K562 (cell line): Measurements from ENCODE around the gene MDM4. TPM values are rescaled to one million over a fixed set of nuclear protein-coding genes. Genes with fewer than 3 reads are reported as not detected.
A peak's percentile ranks its signal among the peaks of the same experiment; 100 is the strongest.

ENCODE experiments used
- ARID1B ChIP-seq: fragments of 450-650 bp; IDR thresholded peaks from 2 replicates; pipeline ENCODE4 v1.6.1; 2016; ENCODE audit warnings: antibody characterized with exemption, mild to moderate bottlenecking, inconsistent platforms
- BACH1 ChIP-seq: fragments of 200-800 bp; sonication (Bioruptor generic); IDR thresholded peaks from 2 replicates; pipeline ENCODE4 v1.6.1; 2016; ENCODE audit warnings: missing genetic modification characterization, missing compliant biosample characterization
- CBFA2T2 ChIP-seq: fragments of 450-650 bp; conservative IDR thresholded peaks from 2 replicates; pipeline ENCODE4 v1.6.1; 2017; ENCODE audit warnings: mild to moderate bottlenecking
- CGGBP1 ChIP-seq: fragments of 250-450 bp; sonication (Bioruptor Pico); IDR thresholded peaks from 2 replicates; pipeline ENCODE4 v1.9.0; 2021; ENCODE audit warnings: mild to moderate bottlenecking
- DLX4 ChIP-seq: fragments of 250-450 bp; sonication (Bioruptor Pico); IDR thresholded peaks from 2 replicates; pipeline ENCODE4 v1.6.1; 2021; ENCODE audit warnings: mild to moderate bottlenecking
- HMG20A ChIP-seq: fragments of 450-650 bp; formaldehyde crosslinking; conservative IDR thresholded peaks from 2 replicates; pipeline ENCODE4 v1.4.0; 2020; ENCODE audit warnings: mild to moderate bottlenecking, mixed read lengths
- JUND ChIP-seq, 2 experiments: IDR thresholded peaks; 2 replicates in 1 of 2; 3 replicates in 1 of 2; pipeline ENCODE4 v1.6.1; 2011; ENCODE audit warnings: borderline replicate concordance in 2 of 2, low read depth in 2 of 2, low read length in 2 of 2, improper control_type of control experiment in 1 of 2, missing biosample characterization in 1 of 2, missing genetic modification characterization in 1 of 2, missing genetic modification reagents in 1 of 2
- MXI1 ChIP-seq: IDR thresholded peaks from 2 replicates; pipeline ENCODE4 v1.6.1; 2011; ENCODE audit warnings: low read depth, mild to moderate bottlenecking, improper control_type of control experiment, low read length
- PHF20 ChIP-seq: fragments of 450-650 bp; IDR thresholded peaks from 2 replicates; pipeline ENCODE4 v1.6.1; 2018; ENCODE audit not compliant: partially characterized antibody
- REST ChIP-seq, 2 experiments: fragments of 450-650 bp; formaldehyde crosslinking in 1 of 2; IDR thresholded peaks; 2 replicates each; pipeline versions ENCODE4 v1.4.0 to v1.6.1; 2014 to 2020; ENCODE audit warnings: mild to moderate bottlenecking in 2 of 2, borderline replicate concordance in 1 of 2, low read depth in 1 of 2
- TEAD4 ChIP-seq, 2 experiments: sonication (generic) in 1 of 2; formaldehyde crosslinking in 1 of 2; IDR thresholded peaks; 2 replicates each; pipeline versions ENCODE4 v1.6.1 to v1.8.0; 2012 to 2022; ENCODE audit warnings: borderline replicate concordance in 1 of 2, inconsistent platforms in 1 of 2, low read length in 1 of 2, mild to moderate bottlenecking in 1 of 2, missing genetic modification reagents in 1 of 2
- TGIF2 ChIP-seq: sonication (generic); formaldehyde crosslinking; IDR thresholded peaks from 2 replicates; pipeline ENCODE4 v1.8.1; 2022; ENCODE audit warnings: mild to moderate bottlenecking, missing genetic modification reagents, moderate library complexity
- ZFP91 ChIP-seq: sonication (generic); formaldehyde crosslinking; IDR thresholded peaks from 2 replicates; pipeline ENCODE4 v1.8.0; 2022; ENCODE audit warnings: mild to moderate bottlenecking, missing genetic modification reagents
- ZNF583 ChIP-seq: fragments of 250-450 bp; sonication (Bioruptor Pico); IDR thresholded peaks from 2 replicates; pipeline ENCODE4 v1.4.0; 2020
- ZNF766 ChIP-seq: fragments of 200-800 bp; sonication (Bioruptor generic); conservative IDR thresholded peaks from 2 replicates; pipeline ENCODE4 v1.6.1; 2016; ENCODE audit warnings: missing genetic modification characterization, missing compliant biosample characterization
- polyA plus RNA-seq, 8 experiments: library from polyadenylated mRNA; depleted of rRNA in 4 of 8; stranded (reverse) in 5 of 8; unstranded in 3 of 8; fragments of >200 nt; fragmentation: Nextera tagmentation in 2 of 8; fragmentation: Illumina TruSeq in 1 of 8; extraction: Ambion mirVana in 2 of 8; extraction: Trizol in 1 of 8; gene quantifications; 2 replicates each; pipeline versions ENCODE4 v1.2.1 to v1.2.3, GENCODE V29; 2011 to 2014; ENCODE audit warnings: inconsistent platforms in 1 of 8, missing spikeins in 1 of 8
- total RNA-seq, 7 experiments: library from RNA; depleted of rRNA in 6 of 7; stranded (reverse); fragments of >200 nt in 6 of 7; fragmentation: Illumina TruSeq in 2 of 7; extraction: Trizol in 2 of 7; gene quantifications; 2 replicates each; pipeline versions ENCODE4 v1.2.1 to v1.2.3, GENCODE V29; 2011 to 2021; ENCODE audit warnings: low replicate concordance in 1 of 7

The MDM4 gene
- total and polyA plus RNA-seq, 9 of the 15 experiments (the other 6 are each of a cell fraction or from before 2014, with no cell fraction given) = 3.3 to 61.7 (median 21.2) TPM

- peak; percentile 12; the same call in 1 of the 2 replicates for TF ChIP-seq JUND (IDR thresholded peaks at IDR 0.05; ENCODE audit: borderline replicate concordance, low read depth, low read length)
- TF ChIP-seq JUND (tag; IDR thresholded peaks at IDR 0.05; ENCODE audit: borderline replicate concordance, low read depth, low read length) = no peak
- no peak for TF ChIP-seq BACH1 (tag)
- peak; percentile 71; the same call in 1 of the 2 replicates for TF ChIP-seq CBFA2T2
- 0 out of 2 replicates have a peak, but pooled peaks have one; percentile 57 for TF ChIP-seq MXI1
- no peak for TF ChIP-seq CGGBP1 (CRISPR knock-in tag)
- TF ChIP-seq PHF20 = no peak
- TF ChIP-seq ARID1B = peak; percentile 55; the same call in 1 of the 2 replicates
- TF ChIP-seq DLX4 (CRISPR knock-in tag) = no peak
- TF ChIP-seq ZNF766 = no peak
- no peak for TF ChIP-seq ZFP91 (CRISPR knock-in tag)
- TF ChIP-seq TGIF2 (CRISPR knock-in tag) = no peak
- TF ChIP-seq HMG20A = no peak
- peak; percentile 60 for TF ChIP-seq TEAD4 (IDR thresholded peaks at IDR 0.05; ENCODE audit: low read length)
- no peak for TF ChIP-seq TEAD4 (CRISPR knock-in tag; IDR thresholded peaks at IDR 0.05; ENCODE audit: borderline replicate concordance)
- no peak for TF ChIP-seq ZNF583 (CRISPR knock-in tag)
- TF ChIP-seq REST (IDR thresholded peaks at IDR 0.05; ENCODE audit: borderline replicate concordance) = no peak
- no peak for TF ChIP-seq REST (CRISPR knock-in tag; IDR thresholded peaks at IDR 0.05; ENCODE audit: low read depth)
These were observed 4.9 kb downstream of the MDM4 start (continued) for GRCh38 chr1:204520834-204521709.
